OCI-LY7 (cell line): ENCODE results near the gene ANKRD30A. TPM values are rescaled to one million over a fixed set of nuclear protein-coding genes. Genes with fewer than 3 reads are reported as not detected.
"Not testable (repeated sequence)": the region's sequence is repeated elsewhere in the genome, so short reads cannot be mapped to it uniquely, and the experiment has no call there.

Experiments used
- BruUV-seq: library from RNA; stranded (reverse); fragments of 400-500 nt; replicated peaks from 2 replicates; lab custom pipeline; 2021; lab: Mats Ljungman, UMichigan
- CTCF ChIA-PET: fragments of 300-600 bp; sonication (Branson Sonifier 250); formaldehyde crosslinking; loops from one replicate; lab custom pipeline; 2022; ENCODE audit warnings: antibody characterized with exemption; ENCODE audit not compliant: unreplicated experiment; lab: Charles Lee
- POLR2A ChIA-PET: fragments of 300-600 bp; sonication (Branson Sonifier 250); formaldehyde crosslinking; loops from one replicate; lab custom pipeline; 2022; ENCODE audit warnings: antibody characterized with exemption; lab: Charles Lee
- DNase-seq: peaks from one replicate; pipeline ENCODE4 v3.0.0-alpha.2; 2015; ENCODE audit warnings: low spot score
- H2AFZ ChIP-seq: fragments of 200-600 bp; sonication (generic), shearing (Covaris generic); 2 replicates; pipeline ENCODE4 v1.6.1; 2014; ENCODE audit warnings: mild to moderate bottlenecking, antibody characterized with exemption, low read length, moderate library complexity
- H3K27ac ChIP-seq: fragments of 200-600 bp; sonication (generic); 2 replicates; pipeline ENCODE4 v1.5.1; 2014; ENCODE audit warnings: mixed run types, low read depth, mild to moderate bottlenecking, moderate library complexity, low read length, inconsistent platforms; ENCODE audit not compliant: poor library complexity, severe bottlenecking
- H3K36me3 ChIP-seq: fragments of 200-600 bp; sonication (generic); 2 replicates; pipeline ENCODE4 v1.6.1; 2014; ENCODE audit warnings: mild to moderate bottlenecking, antibody characterized with exemption, low read length, moderate library complexity, mixed read lengths; ENCODE audit not compliant: insufficient read depth
- H3K4me1 ChIP-seq: fragments of 200-600 bp; sonication (generic); 2 replicates; pipeline ENCODE4 v1.5.1; 2014; ENCODE audit warnings: mild to moderate bottlenecking, low read length; ENCODE audit not compliant: insufficient read depth, poor library complexity, severe bottlenecking
- H3K4me2 ChIP-seq: fragments of 200-600 bp; sonication (generic); 2 replicates; pipeline ENCODE4 v1.6.1; 2014; ENCODE audit warnings: mild to moderate bottlenecking, low read length
- H3K4me3 ChIP-seq: fragments of 200-600 bp; sonication (generic); 2 replicates; pipeline ENCODE4 v1.5.1; 2014; ENCODE audit warnings: mild to moderate bottlenecking, low read depth, low read length; ENCODE audit not compliant: poor library complexity, severe bottlenecking
- H3K79me2 ChIP-seq: fragments of 200-600 bp; sonication (generic); 2 replicates; pipeline ENCODE4 v1.6.1; 2016; ENCODE audit warnings: low read depth, mild to moderate bottlenecking, low read length, moderate library complexity, mixed read lengths; ENCODE audit not compliant: insufficient read depth
- H3K9me2 ChIP-seq: fragments of 200-600 bp; sonication (generic); 2 replicates; pipeline ENCODE4 v1.6.1; 2016; ENCODE audit warnings: mild to moderate bottlenecking, low read length, mixed read lengths; ENCODE audit not compliant: insufficient read depth
- H3K9me3 ChIP-seq: fragments of 200-600 bp; sonication (generic); 2 replicates; pipeline ENCODE4 v1.6.1; 2014; ENCODE audit warnings: mild to moderate bottlenecking, mixed run types, low read length, mixed read lengths
- H4K20me1 ChIP-seq: fragments of 200-600 bp; sonication (generic); 2 replicates; pipeline ENCODE4 v1.6.1; 2014; ENCODE audit warnings: mild to moderate bottlenecking, antibody characterized with exemption, low read length, moderate library complexity, mixed read lengths; ENCODE audit not compliant: insufficient read depth
- CTCF ChIP-seq: fragments of 200-600 bp; sonication (generic); conservative IDR thresholded peaks from 2 replicates; pipeline ENCODE4 v1.5.1; 2014; ENCODE audit warnings: mild to moderate bottlenecking, antibody characterized with exemption, low read length, moderate library complexity, mixed read lengths
- EZH2phosphoT487 ChIP-seq: fragments of 200-600 bp; sonication (generic); IDR thresholded peaks from 2 replicates; pipeline ENCODE4 v1.6.1; 2018; ENCODE audit warnings: low read depth, borderline replicate concordance, mild to moderate bottlenecking, mixed run types, antibody characterized with exemption, low read length, moderate library complexity, mixed read lengths
- intact Hi-C: fragments of 100-400 bp; cut with micrococcal nuclease; formaldehyde crosslinking; loops from one replicate; pipeline ENCODE4 v1.10.0; 2022; ENCODE audit not compliant: unreplicated experiment
- total RNA-seq, 2 experiments: library from RNA; depleted of rRNA in 1 of 2; stranded (reverse); fragments of >200 nt in 1 of 2; shearing (Covaris generic) in 1 of 2; gene quantifications; 2 replicates each; pipeline ENCODE4 v1.2.3, GENCODE V29; 2014 to 2022

ANKRD30A gene
- total RNA-seq, 2 experiments from 2014 or later: not detected

- CTCF ChIA-PET: no interaction called here
- H3K4me2 ChIP-seq: no peak overlapping the region
- no TSS peak for BruUV-seq
- H3K27ac ChIP-seq: no peak overlapping the region
- POLR2A ChIA-PET: interaction anchor here (0.6 kb wide), 1 partner anchor 1110 kb away, joined by 3 read pairs; no protein-coding TSS in a partner anchor
- no peaks in the 10 kb centered on the region for H3K4me1 ChIP-seq
- H2AFZ ChIP-seq: no peak overlapping the region
- no peak overlapping the region for H3K4me3 ChIP-seq
- DNase-seq: no peak
- no peaks in the 10 kb centered on the region for H3K36me3 ChIP-seq
- H3K9me3 ChIP-seq: no peaks in the 10 kb centered on the region
- no peaks in the 10 kb centered on the region for H3K79me2 ChIP-seq
- TF ChIP-seq CTCF (no peak), EZH2phosphoT487 (no peak)
- H4K20me1 ChIP-seq: no peaks in the 10 kb centered on the region
- no peaks in the 10 kb centered on the region for H3K9me2 ChIP-seq
- intact Hi-C loops: no loop called here
Observed at GRCh38 chr10:37246637-37247036, 121.2 kb downstream of the ANKRD30A start.

- H4K20me1 ChIP-seq, CTCF ChIA-PET, H3K36me3 ChIP-seq, H3K4me1 ChIP-seq, H3K4me2 ChIP-seq, H2AFZ ChIP-seq, H3K4me3 ChIP-seq, DNase-seq, intact Hi-C loops, BruUV-seq, H3K9me2 ChIP-seq, H3K9me3 ChIP-seq, H3K27ac ChIP-seq, H3K79me2 ChIP-seq, POLR2A ChIA-PET: not testable (repeated sequence)
Observed at GRCh38 chr10:37255837-37256236, 130.4 kb downstream of the ANKRD30A start.

- Histone ChIP-seq H3K4me1 (no peaks in the 10 kb centered on the region), H2AFZ (no peak overlapping the region), H3K27ac (no peak overlapping the region), H3K9me3 (no peaks in the 10 kb centered on the region), H3K36me3 (no peaks in the 10 kb centered on the region), H3K4me2 (no peak overlapping the region), H3K79me2 (no peaks in the 10 kb centered on the region), H4K20me1 (no peaks in the 10 kb centered on the region), H3K4me3 (no peak overlapping the region), H3K9me2 (no peaks in the 10 kb centered on the region)
- DNase-seq: no peak
- POLR2A ChIA-PET: no interaction called here
- intact Hi-C loops: no loop called here
- CTCF ChIA-PET: no interaction called here
- TF ChIP-seq EZH2phosphoT487: no peak
- peak; percentile 34 for TF ChIP-seq CTCF
- BruUV-seq: no TSS peak
Observed at GRCh38 chr10:37263304-37263703, 137.9 kb downstream of the ANKRD30A start.
